ENCODE results near the gene DPYSL3. TPM values are rescaled to one million over a fixed set of nuclear protein-coding genes. Genes with fewer than 3 reads are reported as not detected.

The DPYSL3 gene
- total RNA-seq, 2 donors from 2014 or later, result 161 to 255 TPM

DNA sequence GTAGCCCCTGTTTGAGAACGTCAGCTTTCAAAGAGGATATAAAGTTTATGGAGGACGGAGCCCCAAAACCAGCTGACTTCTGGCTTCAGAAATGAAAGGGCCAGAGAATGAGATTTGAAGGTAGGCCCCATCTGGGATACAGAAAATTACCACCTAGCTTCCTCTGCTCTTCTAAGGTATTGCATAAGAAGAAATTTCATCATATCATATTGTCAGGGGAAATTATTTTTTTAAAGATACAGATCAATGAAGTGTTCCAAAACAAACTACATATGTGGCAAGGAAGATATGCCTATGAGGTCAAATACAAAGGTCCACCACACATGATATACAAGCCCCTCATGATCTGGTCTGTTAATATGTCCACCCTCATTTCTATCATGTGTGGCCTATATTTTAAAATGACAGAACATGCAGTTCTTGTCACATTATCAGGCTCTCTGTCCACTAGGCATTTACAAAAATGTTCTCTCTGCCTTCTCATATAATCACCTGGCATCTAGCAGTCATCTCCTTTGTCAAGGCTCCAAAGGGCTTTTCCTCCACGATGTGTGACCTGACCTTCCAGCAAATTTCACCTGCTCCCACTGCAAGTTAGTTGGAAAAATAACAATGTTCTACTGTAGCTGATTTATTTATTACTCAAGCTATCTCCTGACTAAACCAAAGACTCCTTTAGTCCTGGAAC lies 83.1 kb downstream of the DPYSL3 start:
- no peak for ATAC-seq (ENCODE audit: insufficient number of reproducible peaks, low FRiP score, low read depth)
- TF ChIP-seq, protein P1, sequence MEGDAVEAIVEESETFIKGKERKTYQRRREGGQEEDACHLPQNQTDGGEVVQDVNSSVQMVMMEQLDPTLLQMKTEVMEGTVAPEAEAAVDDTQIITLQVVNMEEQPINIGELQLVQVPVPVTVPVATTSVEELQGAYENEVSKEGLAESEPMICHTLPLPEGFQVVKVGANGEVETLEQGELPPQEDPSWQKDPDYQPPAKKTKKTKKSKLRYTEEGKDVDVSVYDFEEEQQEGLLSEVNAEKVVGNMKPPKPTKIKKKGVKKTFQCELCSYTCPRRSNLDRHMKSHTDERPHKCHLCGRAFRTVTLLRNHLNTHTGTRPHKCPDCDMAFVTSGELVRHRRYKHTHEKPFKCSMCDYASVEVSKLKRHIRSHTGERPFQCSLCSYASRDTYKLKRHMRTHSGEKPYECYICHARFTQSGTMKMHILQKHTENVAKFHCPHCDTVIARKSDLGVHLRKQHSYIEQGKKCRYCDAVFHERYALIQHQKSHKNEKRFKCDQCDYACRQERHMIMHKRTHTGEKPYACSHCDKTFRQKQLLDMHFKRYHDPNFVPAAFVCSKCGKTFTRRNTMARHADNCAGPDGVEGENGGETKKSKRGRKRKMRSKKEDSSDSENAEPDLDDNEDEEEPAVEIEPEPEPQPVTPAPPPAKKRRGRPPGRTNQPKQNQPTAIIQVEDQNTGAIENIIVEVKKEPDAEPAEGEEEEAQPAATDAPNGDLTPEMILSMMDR (IDR thresholded peaks at IDR 0.05), result no peak
- H3K4me1 ChIP-seq (ENCODE audit: control insufficient read depth in 1 of 2, low read depth in 2 of 2), result peaks cover 31 to 61% of the 10 kb centered on the region in 2 donors

DNA sequence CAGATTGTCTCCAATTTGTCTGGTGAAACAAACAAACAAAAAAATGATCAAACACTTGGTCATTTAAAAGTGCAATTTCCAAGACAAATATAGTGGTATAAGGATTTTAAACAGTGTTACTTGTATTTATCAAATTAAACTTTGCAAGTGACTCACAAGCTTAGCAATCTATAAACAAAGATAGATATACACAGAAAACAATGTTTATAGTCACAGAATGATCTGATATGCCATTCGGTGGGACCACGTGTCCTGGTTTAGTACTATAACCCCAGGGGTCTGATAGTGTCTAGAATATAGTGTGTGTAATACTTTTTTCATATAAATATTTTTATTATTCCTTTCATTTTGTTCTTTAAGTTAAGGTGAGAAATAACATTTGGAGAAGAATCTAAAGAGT lies 91.3 kb downstream of the DPYSL3 start:
- H3K4me3 ChIP-seq, result no peak overlapping the region
- H3K9me3 ChIP-seq, result no peaks in the 10 kb centered on the region
- peak overlapping the region; percentile 74 to 76 for H3K27ac ChIP-seq
- DNase-seq (ENCODE audit: low spot score) (no peak), ATAC-seq (ENCODE audit: insufficient number of reproducible peaks, low FRiP score, low read depth) (no peak)
- H3K27me3 ChIP-seq (replicated peaks; ENCODE audit: insufficient read depth), result no peaks in the 10 kb centered on the region
- TF ChIP-seq, protein P1 (IDR thresholded peaks at IDR 0.05), result no peak
- H3K36me3 ChIP-seq, result peaks cover 11% of the 10 kb centered on the region
- H3K4me1 ChIP-seq (ENCODE audit: control insufficient read depth in 1 of 2, low read depth in 2 of 2), result peaks cover 21 to 79% of the 10 kb centered on the region in 2 donors

More for the DNA sequence above, 83.1 kb downstream of the DPYSL3 start:
- Histone ChIP-seq H3K9me3 (no peaks in the 10 kb centered on the region), H3K27me3 (replicated peaks; ENCODE audit: insufficient read depth) (no peaks in the 10 kb centered on the region), H3K36me3 (peaks cover 6% of the 10 kb centered on the region), H3K27ac (peak overlapping the region; percentile 27 to 72), H3K4me3 (no peak overlapping the region)
- DNase-seq (ENCODE audit: low spot score), result no peak

DNA sequence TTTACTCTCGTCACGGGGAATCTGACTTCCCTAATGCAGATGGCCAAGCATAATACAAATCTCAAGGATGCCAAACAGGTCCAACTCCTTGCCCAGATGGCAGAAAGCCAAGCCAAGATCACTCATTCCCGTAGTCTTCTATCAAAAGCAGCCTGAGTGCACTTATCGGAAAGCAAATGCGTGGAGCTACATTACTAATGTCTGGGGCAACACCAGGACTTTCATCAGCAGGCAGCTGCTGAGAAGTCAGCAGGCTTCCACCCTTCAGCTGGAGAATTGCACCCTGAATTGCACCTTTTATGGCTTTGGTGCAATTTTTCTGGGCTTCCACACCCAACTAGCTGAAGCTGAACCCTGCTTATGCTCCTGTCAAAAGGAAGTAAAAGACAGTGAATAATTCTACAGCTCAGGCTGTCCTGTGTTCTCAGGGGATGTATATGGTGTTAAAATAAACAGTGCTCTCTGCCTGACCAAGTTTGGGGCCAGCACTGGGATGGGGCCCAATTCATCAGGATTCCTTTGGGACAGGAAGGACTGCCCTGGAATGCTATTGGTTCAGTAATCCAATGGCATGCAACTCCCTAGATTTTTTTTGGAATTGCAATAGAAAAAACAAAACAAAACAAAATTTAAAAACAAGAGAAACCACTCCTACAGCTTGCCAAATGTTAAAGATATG lies 92.6 kb downstream of the DPYSL3 start:
- peak; percentile 79 for ATAC-seq (ENCODE audit: insufficient number of reproducible peaks, low FRiP score, low read depth)
- Histone ChIP-seq H3K27ac (peak overlapping the region; percentile 74 to 76), H3K36me3 (peaks cover 10% of the 10 kb centered on the region), H3K4me3 (no peak overlapping the region), H3K4me1 (ENCODE audit: control insufficient read depth in 1 of 2, low read depth in 2 of 2) (peaks cover 31 to 92% of the 10 kb centered on the region in 2 donors), H3K9me3 (no peaks in the 10 kb centered on the region), H3K27me3 (replicated peaks; ENCODE audit: insufficient read depth) (no peaks in the 10 kb centered on the region)
- TF ChIP-seq, protein P1 (IDR thresholded peaks at IDR 0.05), result no peak
- DNase-seq (ENCODE audit: low spot score), result peak; percentile 75

DNA sequence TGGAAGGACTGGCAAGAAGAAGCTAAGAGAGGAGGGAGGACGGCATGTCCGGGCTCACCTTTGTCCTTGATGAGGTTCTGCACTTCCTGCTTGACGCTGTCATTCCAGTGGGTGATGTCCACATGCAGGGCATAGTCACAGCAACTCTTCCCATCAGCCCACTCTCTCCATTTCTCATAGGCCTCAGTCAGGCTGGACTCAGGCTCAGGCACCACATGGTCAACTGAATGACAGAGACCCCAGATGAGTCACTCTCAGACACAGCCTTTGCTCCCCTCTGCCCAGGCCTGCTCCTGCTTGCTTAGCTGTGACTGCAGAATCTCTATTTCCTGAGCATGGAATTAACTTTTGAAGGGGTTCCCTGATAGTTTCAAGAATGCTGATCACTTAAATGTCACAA lies 94.2 kb downstream of the DPYSL3 start:
- Histone ChIP-seq H3K4me1 (ENCODE audit: control insufficient read depth in 1 of 2, low read depth in 2 of 2) (peaks cover 44 to 98% of the 10 kb centered on the region in 2 donors), H3K4me3 (no peak overlapping the region), H3K9me3 (no peaks in the 10 kb centered on the region), H3K36me3 (peaks cover 10% of the 10 kb centered on the region), H3K27ac (peak overlapping the region; percentile 76 to 84), H3K27me3 (replicated peaks; ENCODE audit: insufficient read depth) (no peaks in the 10 kb centered on the region)
- TF ChIP-seq, protein P1 (IDR thresholded peaks at IDR 0.05), result no peak
- no peak for ATAC-seq (ENCODE audit: insufficient number of reproducible peaks, low FRiP score, low read depth)
- no peak for DNase-seq (ENCODE audit: low spot score)

DNA sequence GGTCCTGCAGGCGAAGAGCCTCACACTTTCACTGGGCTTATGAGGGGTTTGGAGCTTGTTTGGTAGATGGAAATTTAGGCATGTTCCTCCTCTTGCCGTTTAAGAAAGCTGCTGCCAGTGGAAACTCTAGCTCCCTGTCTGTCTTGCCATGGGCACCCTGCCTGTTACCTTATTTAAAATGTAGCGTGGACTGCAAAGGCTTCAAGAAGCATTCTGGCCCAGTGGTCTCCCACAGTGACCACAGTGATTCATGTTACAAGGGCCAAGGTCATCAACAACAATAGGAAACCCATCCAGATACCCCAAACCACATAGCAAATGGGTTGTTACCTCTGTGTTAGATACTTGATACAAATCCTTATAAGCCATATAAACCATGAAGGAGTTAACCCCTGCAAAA lies 96.6 kb downstream of the DPYSL3 start:
- Histone ChIP-seq H3K27ac (peak overlapping the region; percentile 84 to 95), H3K9me3 (no peaks in the 10 kb centered on the region), H3K36me3 (peaks cover 14% of the 10 kb centered on the region), H3K27me3 (replicated peaks; ENCODE audit: insufficient read depth) (no peaks in the 10 kb centered on the region), H3K4me1 (ENCODE audit: control insufficient read depth in 1 of 2, low read depth in 2 of 2) (peaks cover 42 to 98% of the 10 kb centered on the region in 2 donors), H3K4me3 (no peak overlapping the region)
- DNase-seq (ENCODE audit: low spot score) (no peak), ATAC-seq (ENCODE audit: insufficient number of reproducible peaks, low FRiP score, low read depth) (no peak)
- TF ChIP-seq, protein P1 (IDR thresholded peaks at IDR 0.05), result no peak
